ENCODE results near the gene VIM. TPM values are rescaled to one million over a fixed set of nuclear protein-coding genes. Genes with fewer than 3 reads are reported as not detected.

The VIM gene
- total and polyA plus RNA-seq, 2 donors = 696 to 781 TPM

GRCh38 chr10:17226891-17227303, 1.1 kb upstream of the VIM start:
- Histone ChIP-seq H3K4me1 (ENCODE audit: control insufficient read depth in 2 of 2, insufficient read depth in 2 of 2, low read length in 2 of 2) (peaks cover 7 to 18% of the 10 kb centered on the region in 2 donors), H3K27ac (ENCODE audit: low read depth in 1 of 2, low read length in 1 of 2) (no peak overlapping the region), H3K36me3 (ENCODE audit: control insufficient read depth in 2 of 2, insufficient read depth in 2 of 2, low read length in 1 of 2) (peaks cover 0 to 12% of the 10 kb centered on the region in 2 donors), H3K27me3 (ENCODE audit: control insufficient read depth in 2 of 2, insufficient read depth in 1 of 2, low read length in 1 of 2) (peaks cover 0 to 2% of the 10 kb centered on the region in 2 donors), H3K9me3 (ENCODE audit: control insufficient read depth in 2 of 2, insufficient read depth in 1 of 2, low read length in 1 of 2) (peaks cover 0 to 2% of the 10 kb centered on the region in 2 donors), H3K4me3 (ENCODE audit: low read length in 2 of 2) (no peak overlapping the region)
- DNase-seq (ENCODE audit: low read depth in 6 of 9, low spot score in 9 of 9) = no peak
- 89% methylated on average over 8 of the region's 8 CpGs for WGBS

GRCh38 chr10:17227367-17228090, 512 bp upstream of the VIM start:
- WGBS = 5% methylated on average over 12 of the region's 12 CpGs
- Histone ChIP-seq H3K9me3 (ENCODE audit: control insufficient read depth in 2 of 2, insufficient read depth in 1 of 2, low read length in 1 of 2) (peaks cover 0 to 2% of the 10 kb centered on the region in 2 donors), H3K27ac (ENCODE audit: low read depth in 1 of 2, low read length in 1 of 2) (peak overlapping the region; percentile 93 to 99), H3K4me3 (ENCODE audit: low read length in 2 of 2) (peak overlapping the region; percentile 71 to 92), H3K36me3 (ENCODE audit: control insufficient read depth in 2 of 2, insufficient read depth in 2 of 2, low read length in 1 of 2) (peaks cover 0 to 18% of the 10 kb centered on the region in 2 donors), H3K27me3 (ENCODE audit: control insufficient read depth in 2 of 2, insufficient read depth in 1 of 2, low read length in 1 of 2) (peaks cover 0 to 2% of the 10 kb centered on the region in 2 donors), H3K4me1 (ENCODE audit: control insufficient read depth in 2 of 2, insufficient read depth in 2 of 2, low read length in 2 of 2) (peaks cover 7 to 18% of the 10 kb centered on the region in 2 donors)
- peak; percentile 10 to 73 (median 28) for DNase-seq (ENCODE audit: low read depth in 6 of 9, low spot score in 9 of 9)

- Histone ChIP-seq H3K27ac (ENCODE audit: low read depth in 1 of 2, low read length in 1 of 2) (peak overlapping the region; percentile 97 to 99), H3K36me3 (ENCODE audit: control insufficient read depth in 2 of 2, insufficient read depth in 2 of 2, low read length in 1 of 2) (peaks cover 9 to 31% of the 10 kb centered on the region in 2 donors), H3K27me3 (ENCODE audit: control insufficient read depth in 2 of 2, insufficient read depth in 1 of 2, low read length in 1 of 2) (peaks cover 0 to 2% of the 10 kb centered on the region in 2 donors), H3K4me3 (ENCODE audit: low read length in 2 of 2) (peak overlapping the region; percentile 71 to 92), H3K9me3 (ENCODE audit: control insufficient read depth in 2 of 2, insufficient read depth in 1 of 2, low read length in 1 of 2) (peaks cover 0 to 2% of the 10 kb centered on the region in 2 donors), H3K4me1 (ENCODE audit: control insufficient read depth in 2 of 2, insufficient read depth in 2 of 2, low read length in 2 of 2) (peaks cover 9 to 18% of the 10 kb centered on the region in 2 donors)
- DNase-seq (ENCODE audit: low read depth in 6 of 9, low spot score in 9 of 9) = peak; percentile 51 to 89 (median 66)
- under 1% methylated on average over 72 of the region's 72 CpGs for WGBS
These were observed 1.1 kb downstream of the VIM start for GRCh38 chr10:17229016-17229716.

- Histone ChIP-seq H3K27ac (ENCODE audit: low read depth in 1 of 2, low read length in 1 of 2) (peak overlapping the region; percentile 97 to 99), H3K4me3 (ENCODE audit: low read length in 2 of 2) (peak overlapping the region; percentile 71 to 92), H3K27me3 (ENCODE audit: control insufficient read depth in 2 of 2, insufficient read depth in 1 of 2, low read length in 1 of 2) (peaks cover 0 to 2% of the 10 kb centered on the region in 2 donors), H3K36me3 (ENCODE audit: control insufficient read depth in 2 of 2, insufficient read depth in 2 of 2, low read length in 1 of 2) (peaks cover 14 to 36% of the 10 kb centered on the region in 2 donors), H3K4me1 (ENCODE audit: control insufficient read depth in 2 of 2, insufficient read depth in 2 of 2, low read length in 2 of 2) (peaks cover 9 to 18% of the 10 kb centered on the region in 2 donors), H3K9me3 (ENCODE audit: control insufficient read depth in 2 of 2, insufficient read depth in 1 of 2, low read length in 1 of 2) (peaks cover 0 to 2% of the 10 kb centered on the region in 2 donors)
- under 1% methylated on average over 21 of the region's 21 CpGs for WGBS
- peak in 1 of 9 donors; percentile 46 for DNase-seq (ENCODE audit: low read depth in 6 of 9, low spot score in 9 of 9)
These were observed 1.6 kb downstream of the VIM start for GRCh38 chr10:17229717-17229966.

- Histone ChIP-seq H3K9me3 (ENCODE audit: control insufficient read depth in 2 of 2, insufficient read depth in 1 of 2, low read length in 1 of 2) (peaks cover 0 to 2% of the 10 kb centered on the region in 2 donors), H3K27ac (ENCODE audit: low read depth in 1 of 2, low read length in 1 of 2) (peak overlapping the region; percentile 97 to 99), H3K4me1 (ENCODE audit: control insufficient read depth in 2 of 2, insufficient read depth in 2 of 2, low read length in 2 of 2) (peaks cover 9 to 18% of the 10 kb centered on the region in 2 donors), H3K36me3 (ENCODE audit: control insufficient read depth in 2 of 2, insufficient read depth in 2 of 2, low read length in 1 of 2) (peaks cover 19 to 41% of the 10 kb centered on the region in 2 donors), H3K4me3 (ENCODE audit: low read length in 2 of 2) (peak overlapping the region; percentile 71 to 92), H3K27me3 (ENCODE audit: control insufficient read depth in 2 of 2, insufficient read depth in 1 of 2, low read length in 1 of 2) (peaks cover 0 to 2% of the 10 kb centered on the region in 2 donors)
- peak; percentile 72 to 96 (median 89) for DNase-seq (ENCODE audit: low read depth in 6 of 9, low spot score in 9 of 9)
- under 1% methylated on average over 43 of the region's 43 CpGs for WGBS
These were observed 2.1 kb downstream of the VIM start for GRCh38 chr10:17229967-17230682.

GRCh38 chr10:17231788-17232187, 3.7 kb downstream of the VIM start:
- no peak overlapping the region for H3K27ac ChIP-seq (ENCODE audit: low read depth in 1 of 2, low read length in 1 of 2)
- H3K4me3 ChIP-seq (ENCODE audit: low read length in 2 of 2) = no peak overlapping the region
- H3K27me3 ChIP-seq (ENCODE audit: control insufficient read depth in 2 of 2, insufficient read depth in 1 of 2, low read length in 1 of 2) = peaks cover 0 to 2% of the 10 kb centered on the region in 2 donors
- peaks cover 22 to 56% of the 10 kb centered on the region in 2 donors for H3K36me3 ChIP-seq (ENCODE audit: control insufficient read depth in 2 of 2, insufficient read depth in 2 of 2, low read length in 1 of 2)
- H3K4me1 ChIP-seq (ENCODE audit: control insufficient read depth in 2 of 2, insufficient read depth in 2 of 2, low read length in 2 of 2) = peaks cover 9 to 16% of the 10 kb centered on the region in 2 donors
- peaks cover 0 to 2% of the 10 kb centered on the region in 2 donors for H3K9me3 ChIP-seq (ENCODE audit: control insufficient read depth in 2 of 2, insufficient read depth in 1 of 2, low read length in 1 of 2)
- no peak for DNase-seq (ENCODE audit: low read depth in 6 of 9, low spot score in 9 of 9)
- WGBS = 95% methylated on average over 1 of the region's 1 CpG

GRCh38 chr10:17232276-17232960, 4.4 kb downstream of the VIM start:
- no peak for DNase-seq (ENCODE audit: low read depth in 6 of 9, low spot score in 9 of 9)
- peaks cover 22 to 61% of the 10 kb centered on the region in 2 donors for H3K36me3 ChIP-seq (ENCODE audit: control insufficient read depth in 2 of 2, insufficient read depth in 2 of 2, low read length in 1 of 2)
- peaks cover 8 to 13% of the 10 kb centered on the region in 2 donors for H3K4me1 ChIP-seq (ENCODE audit: control insufficient read depth in 2 of 2, insufficient read depth in 2 of 2, low read length in 2 of 2)
- WGBS = 92% methylated on average over 3 of the region's 3 CpGs
- peaks cover 0 to 2% of the 10 kb centered on the region in 2 donors for H3K9me3 ChIP-seq (ENCODE audit: control insufficient read depth in 2 of 2, insufficient read depth in 1 of 2, low read length in 1 of 2)
- no peak overlapping the region for H3K27ac ChIP-seq (ENCODE audit: low read depth in 1 of 2, low read length in 1 of 2)
- no peak overlapping the region for H3K4me3 ChIP-seq (ENCODE audit: low read length in 2 of 2)
- peaks cover 0 to 2% of the 10 kb centered on the region in 2 donors for H3K27me3 ChIP-seq (ENCODE audit: control insufficient read depth in 2 of 2, insufficient read depth in 1 of 2, low read length in 1 of 2)

GRCh38 chr10:17233286-17233991, 5.4 kb downstream of the VIM start:
- Histone ChIP-seq H3K4me1 (ENCODE audit: control insufficient read depth in 2 of 2, insufficient read depth in 2 of 2, low read length in 2 of 2) (peaks cover 6 to 9% of the 10 kb centered on the region in 2 donors), H3K36me3 (ENCODE audit: control insufficient read depth in 2 of 2, insufficient read depth in 2 of 2, low read length in 1 of 2) (peaks cover 25 to 65% of the 10 kb centered on the region in 2 donors), H3K27me3 (ENCODE audit: control insufficient read depth in 2 of 2, insufficient read depth in 1 of 2, low read length in 1 of 2) (peaks cover 0 to 2% of the 10 kb centered on the region in 2 donors), H3K4me3 (ENCODE audit: low read length in 2 of 2) (no peak overlapping the region), H3K27ac (ENCODE audit: low read depth in 1 of 2, low read length in 1 of 2) (no peak overlapping the region), H3K9me3 (ENCODE audit: control insufficient read depth in 2 of 2, insufficient read depth in 1 of 2, low read length in 1 of 2) (peaks cover 0 to 2% of the 10 kb centered on the region in 2 donors)
- no peak for DNase-seq (ENCODE audit: low read depth in 6 of 9, low spot score in 9 of 9)
- 96% methylated on average over 14 of the region's 14 CpGs for WGBS

Data from thymus (tissue), 11 donors.